GDM1 (cell line): ENCODE data around the gene SLC7A5.
"Not testable (repeated sequence)": the region's sequence is repeated elsewhere in the genome, so short reads cannot be mapped to it uniquely, and the experiment has no call there.

Experiments
- DNase-seq: peaks from one replicate; lab custom pipeline; 2025; lab: John Stamatoyannopoulos, UW

The SLC7A5 gene

DNA sequence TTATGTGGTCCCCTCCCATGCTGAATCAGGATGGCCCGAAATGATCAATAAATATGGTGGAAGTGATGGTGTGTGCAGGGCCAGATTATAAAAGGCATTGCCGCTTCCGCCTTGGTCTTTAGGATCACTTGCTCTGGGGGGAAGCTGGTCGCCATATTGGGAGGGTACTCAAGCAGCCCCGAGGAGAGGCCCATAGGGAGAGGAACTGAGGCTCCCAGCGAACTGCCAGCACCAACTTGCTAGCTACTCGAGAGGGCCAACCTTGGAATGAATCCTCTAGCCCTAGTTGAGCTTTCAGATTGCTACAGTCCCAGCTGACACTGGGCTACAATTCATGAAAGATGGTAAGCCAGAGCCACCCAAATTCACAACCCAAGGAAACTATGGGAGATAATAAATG is 19.0 kb upstream of the SLC7A5 start:
- DNase-seq = not testable (repeated sequence)

GRCh38 chr16:87887931-87888330 is 18.6 kb upstream of the SLC7A5 start:
- not testable (repeated sequence) for DNase-seq

DNA sequence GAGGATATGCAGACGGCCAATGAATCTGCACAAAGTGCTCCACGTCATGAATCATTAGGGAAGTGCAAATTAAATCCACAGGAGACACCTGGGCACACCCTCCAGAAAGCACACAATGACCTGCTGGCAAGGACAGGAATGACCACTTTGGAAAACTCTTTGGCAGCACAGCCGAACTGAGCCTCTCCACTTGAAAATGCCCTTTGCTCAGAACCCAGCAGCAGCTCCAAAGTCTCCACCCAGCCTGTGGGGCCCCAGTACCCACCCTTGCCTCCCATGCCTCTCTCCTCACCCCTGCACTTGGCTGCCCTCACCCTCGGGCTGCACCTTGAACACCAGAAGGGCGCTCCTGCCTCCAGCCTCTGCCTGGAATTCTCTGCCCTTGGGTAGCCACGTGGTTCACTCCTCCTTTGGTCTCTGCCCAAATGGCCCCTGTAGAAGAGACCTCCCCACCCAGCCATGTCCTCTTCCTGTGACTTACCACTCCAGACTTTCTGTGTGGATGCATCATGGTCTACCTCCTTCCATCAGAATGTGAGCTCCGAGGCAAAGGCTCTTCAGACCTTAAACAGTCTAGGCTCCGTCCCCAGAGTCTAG is 16.2 kb upstream of the SLC7A5 start:
- not testable (repeated sequence) for DNase-seq

GRCh38 chr16:87882436-87883019 is 13.2 kb upstream of the SLC7A5 start:
- no peak for DNase-seq

GRCh38 chr16:87881324-87882200 is 12.3 kb upstream of the SLC7A5 start:
- DNase-seq = no peak

- DNase-seq = no peak
These were observed 10.9 kb upstream of the SLC7A5 start for GRCh38 chr16:87880117-87880696.

DNA sequence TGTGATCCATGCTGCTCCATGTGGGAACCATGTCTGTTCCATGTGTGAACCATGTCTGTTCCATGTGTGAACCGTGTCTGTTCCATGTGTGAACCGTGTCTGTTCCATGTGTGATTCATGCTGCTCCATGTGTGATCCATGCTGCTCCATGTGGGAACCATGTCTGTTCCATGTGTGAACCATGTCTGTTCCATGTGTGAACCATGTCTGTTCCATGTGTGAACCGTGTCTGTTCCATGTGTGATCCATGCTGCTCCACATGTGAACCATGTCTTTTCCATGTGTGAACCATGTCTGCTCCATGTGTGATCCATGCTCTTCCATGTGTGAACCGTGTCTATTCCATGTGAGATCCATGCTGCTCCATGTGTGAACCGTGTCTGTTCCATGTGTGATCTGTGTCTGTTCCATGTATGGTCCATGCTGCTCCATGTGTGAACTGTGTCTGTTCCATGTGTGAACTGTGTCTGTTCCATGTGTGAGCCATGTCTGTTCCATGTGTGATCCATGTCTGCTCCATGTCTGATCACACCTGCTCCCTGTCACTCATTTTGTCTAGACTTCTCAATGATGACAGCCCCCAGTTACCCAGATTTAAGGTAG is 10.2 kb upstream of the SLC7A5 start:
- DNase-seq = not testable (repeated sequence)

- no peak for DNase-seq
These were observed 9.4 kb upstream of the SLC7A5 start for GRCh38 chr16:87878704-87879103.

GRCh38 chr16:87877942-87878507 is 8.7 kb upstream of the SLC7A5 start:
- DNase-seq = no peak

DNA sequence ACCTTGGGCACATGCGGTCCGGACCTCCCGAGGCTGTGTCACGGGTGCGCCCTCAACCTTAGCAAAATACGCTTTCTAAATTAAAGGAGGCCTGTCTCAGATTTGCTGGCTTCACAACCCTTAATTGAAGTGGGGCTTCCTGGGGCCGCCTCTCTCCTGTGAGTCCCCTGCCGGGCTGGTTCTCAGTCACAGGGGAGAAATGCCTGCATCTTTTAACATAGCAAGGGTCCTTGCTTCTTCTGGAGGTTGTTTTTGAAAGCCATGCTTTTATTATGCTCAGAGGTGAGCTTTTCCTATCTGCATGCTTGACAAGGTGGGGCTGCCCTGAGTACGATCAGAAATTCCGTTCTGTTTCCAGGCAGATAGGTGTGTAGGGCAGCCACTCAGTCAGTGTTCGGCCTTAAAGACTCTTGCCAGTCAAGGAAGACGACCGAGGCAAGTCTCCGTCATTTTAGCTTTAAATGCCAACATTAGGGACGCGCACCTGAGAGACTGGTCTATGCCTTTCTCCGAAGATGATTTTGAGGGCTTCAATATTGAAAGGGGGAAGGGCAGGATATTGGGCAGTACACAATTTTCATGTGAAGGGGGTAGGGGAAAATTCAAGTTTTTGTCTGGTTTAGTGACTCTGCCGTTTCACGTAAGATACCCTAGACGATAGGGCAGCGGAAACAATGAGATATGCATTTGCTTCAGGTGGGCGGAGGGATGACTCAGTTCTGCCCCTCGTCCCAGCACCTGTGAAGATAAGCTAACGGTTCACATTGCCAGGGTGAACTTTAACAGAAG is 5.5 kb upstream of the SLC7A5 start:
- no peak for DNase-seq

DNA sequence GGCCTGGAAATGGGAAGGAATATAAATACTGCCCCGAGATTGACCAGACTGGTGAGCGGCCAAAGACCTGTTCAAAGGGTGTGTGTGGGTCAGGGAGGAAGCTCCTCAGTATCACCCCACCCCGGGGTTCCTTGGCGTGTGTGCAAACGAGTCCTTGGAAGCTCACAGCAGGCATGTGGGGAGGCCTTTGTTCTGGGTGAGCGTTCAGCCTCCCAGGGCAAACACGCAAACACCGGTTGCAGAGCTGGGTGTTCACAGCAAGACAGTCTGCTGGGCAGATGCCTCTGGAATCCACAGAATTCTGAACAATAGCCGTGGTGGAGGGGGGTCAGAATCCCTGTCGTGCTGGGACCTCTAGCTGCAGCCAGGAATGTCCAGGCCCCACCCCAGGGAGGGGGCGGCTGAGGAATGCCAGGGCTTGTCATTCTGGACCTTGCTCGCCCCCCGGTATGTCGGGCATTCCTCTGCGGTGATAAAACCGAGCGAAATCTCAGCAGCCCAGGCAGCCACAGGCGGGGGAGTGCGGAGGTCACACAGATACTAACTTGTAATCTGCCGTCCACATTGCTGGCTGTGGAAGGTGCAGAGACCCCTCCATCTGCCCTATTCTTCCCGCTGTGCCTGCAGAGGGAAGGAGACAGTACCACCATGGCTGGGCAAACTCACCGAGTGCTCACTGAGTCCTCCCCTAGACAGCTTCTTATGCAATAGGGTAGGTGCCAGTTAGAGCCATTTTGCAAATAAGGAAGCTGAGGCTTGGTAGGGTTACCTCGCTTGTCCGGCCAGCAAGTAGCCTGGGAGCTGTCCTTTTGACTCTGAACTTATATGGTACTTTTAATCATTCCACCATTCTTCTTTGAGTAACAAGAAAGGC is 1.3 kb upstream of the SLC7A5 start:
- DNase-seq = not testable (repeated sequence)

GRCh38 chr16:87869879-87870417 is 641 bp upstream of the SLC7A5 start:
- DNase-seq = not testable (repeated sequence)

DNA sequence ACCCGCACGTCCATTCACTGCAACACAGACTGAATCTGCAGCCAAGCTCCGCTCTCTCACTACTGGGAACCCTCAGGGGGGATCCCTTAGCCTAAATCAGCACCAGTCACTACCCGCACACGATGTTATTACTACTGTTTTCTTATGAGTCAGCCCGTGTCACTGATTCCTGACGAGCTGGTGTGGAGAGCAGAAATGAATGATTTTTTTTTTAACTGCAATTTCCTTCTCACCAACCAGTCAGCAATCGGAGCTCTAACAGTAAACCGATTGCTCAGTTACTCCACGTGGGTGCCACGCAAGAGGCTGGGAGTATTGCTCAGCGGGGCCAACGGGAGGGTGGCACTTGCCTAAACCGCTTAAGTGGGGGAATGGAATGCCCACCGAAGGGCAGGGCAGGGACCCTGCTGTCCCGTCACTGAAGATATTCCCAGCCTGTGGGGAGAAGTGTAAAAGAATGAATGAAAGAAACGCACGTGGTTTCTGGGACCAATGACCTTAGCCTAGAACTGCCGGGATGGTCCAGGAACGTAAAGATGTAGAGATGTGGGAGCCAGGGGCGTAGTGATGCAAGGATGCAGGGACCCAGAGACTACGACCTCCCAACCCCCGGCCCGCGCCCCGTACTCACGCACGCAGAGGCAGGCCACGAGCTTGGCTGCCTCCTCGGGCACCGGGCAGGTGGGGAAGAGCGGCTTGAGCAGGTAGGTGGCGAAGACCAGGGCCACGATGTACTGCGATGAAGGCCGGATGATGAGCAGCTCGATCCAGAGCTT is 865 bp downstream of the SLC7A5 start:
- DNase-seq = not testable (repeated sequence)

DNA sequence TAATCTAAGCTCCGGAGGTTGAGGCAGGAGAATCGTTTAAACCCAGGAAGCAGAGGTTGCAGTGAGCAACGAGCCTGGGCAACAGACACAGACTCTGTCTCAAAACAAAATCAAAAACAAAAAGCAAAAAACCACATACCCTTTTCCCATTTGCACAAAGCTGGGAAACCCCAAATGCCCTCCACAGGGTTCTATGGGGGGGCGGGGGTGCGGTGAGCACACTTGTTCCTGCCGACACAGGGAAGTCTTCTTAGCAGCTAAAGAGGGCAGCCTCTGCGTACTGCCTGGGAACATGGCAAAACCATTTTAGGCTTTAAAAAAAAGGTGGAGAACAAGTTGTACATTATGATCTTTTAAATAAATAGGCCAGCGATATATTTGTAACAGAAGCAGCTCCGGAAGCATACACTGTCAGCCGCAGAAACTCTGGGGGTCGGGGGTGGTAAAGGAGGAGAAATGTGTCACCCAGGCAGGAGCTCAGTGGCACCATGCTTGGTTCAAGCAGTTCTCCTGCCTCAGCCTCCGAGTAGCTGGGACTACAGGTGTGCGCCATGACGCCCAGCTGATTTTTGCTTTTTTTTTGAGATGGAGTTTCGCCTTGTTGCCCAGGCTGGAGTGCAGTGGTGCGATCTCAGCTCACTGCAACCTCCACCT is 3.3 kb downstream of the SLC7A5 start:
- DNase-seq = not testable (repeated sequence)

GRCh38 chr16:87864331-87864989 is 4.8 kb downstream of the SLC7A5 start:
- DNase-seq = no peak

DNA sequence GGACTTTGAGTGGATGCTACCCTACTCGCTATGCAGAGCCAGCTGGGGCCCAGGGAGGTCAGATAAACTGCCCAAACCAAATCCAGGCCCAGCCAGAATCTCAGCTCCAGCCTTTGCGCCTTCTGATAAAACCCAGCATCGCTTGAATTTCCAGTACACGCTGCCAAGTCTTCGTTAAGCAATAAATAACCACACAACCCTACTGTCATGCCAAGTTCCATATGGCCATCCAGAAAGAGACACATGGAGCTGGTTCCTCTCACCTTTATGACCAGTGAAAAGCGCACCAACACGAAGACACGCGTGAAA is 6.0 kb downstream of the SLC7A5 start:
- DNase-seq = not testable (repeated sequence)

- DNase-seq = not testable (repeated sequence)
These were observed 6.5 kb downstream of the SLC7A5 start for GRCh38 chr16:87862597-87863326.
